ENCODE results near the gene CLEC4C. TPM values are rescaled to one million over a fixed set of nuclear protein-coding genes. Genes with fewer than 3 reads are reported as not detected.

CLEC4C gene
- total RNA-seq, 1 experiment from 2014 or later: not detected

DNA sequence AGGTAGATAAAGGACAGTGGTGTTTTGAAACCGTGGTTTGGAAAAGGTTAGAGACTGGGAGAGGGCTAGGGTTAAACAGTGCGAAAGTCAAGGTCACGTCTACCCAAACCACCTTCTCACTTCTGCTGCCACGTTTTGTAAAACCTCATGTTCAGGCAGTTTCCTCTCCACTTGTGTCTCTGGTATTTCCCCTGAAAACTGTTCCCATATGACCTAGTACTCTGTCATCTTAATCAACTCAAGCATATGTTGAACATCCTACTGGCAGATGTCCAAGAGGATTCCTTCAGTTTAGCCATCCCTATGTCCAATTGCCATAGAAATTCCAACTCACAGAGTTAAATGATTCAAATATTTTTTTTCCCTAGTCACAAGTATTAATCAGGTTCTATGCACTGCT, 17.4 kb downstream of the CLEC4C start:
- BruUV-seq (replicated peaks): no TSS peak
- Histone ChIP-seq H3K36me3 (ENCODE audit: low read depth, low read length) (no peaks in the 10 kb centered on the region), H3K79me2 (ENCODE audit: low read length) (no peaks in the 10 kb centered on the region), H3K9ac (ENCODE audit: low read length) (no peak overlapping the region), H3K4me1 (ENCODE audit: insufficient read depth, low read length) (no peaks in the 10 kb centered on the region), H3K27me3 (ENCODE audit: low read length) (peaks cover 12% of the 10 kb centered on the region), H3K27ac (ENCODE audit: low read length) (no peak overlapping the region), H2AFZ (ENCODE audit: low read length) (no peak overlapping the region), H3F3A (ENCODE audit: low read length, unreplicated experiment) (no peaks in the 10 kb centered on the region), H3K9me3 (ENCODE audit: low read length) (no peaks in the 10 kb centered on the region), H4K20me1 (ENCODE audit: low read length) (no peaks in the 10 kb centered on the region), H3K4me3 (ENCODE audit: low read length) (no peak overlapping the region), H3K4me2 (ENCODE audit: low read length) (no peak overlapping the region), H3K9me2 (replicated peaks; ENCODE audit: low read length) (no peaks in the 10 kb centered on the region)
- intact Hi-C loops (cut with micrococcal nuclease): no loop called here
- ChIA-PET CTCF (no interaction called here), POLR2A (ENCODE audit: unreplicated experiment) (no interaction called here)
- ATAC-seq: no peak
- TF ChIP-seq EZH2phosphoT487 (IDR thresholded peaks at IDR 0.05; ENCODE audit: borderline replicate concordance, low read length) (no peak), EZH2 (IDR thresholded peaks at IDR 0.05; ENCODE audit: low read length, unreplicated experiment) (no peak)
- TF ChIP-seq, protein P1, sequence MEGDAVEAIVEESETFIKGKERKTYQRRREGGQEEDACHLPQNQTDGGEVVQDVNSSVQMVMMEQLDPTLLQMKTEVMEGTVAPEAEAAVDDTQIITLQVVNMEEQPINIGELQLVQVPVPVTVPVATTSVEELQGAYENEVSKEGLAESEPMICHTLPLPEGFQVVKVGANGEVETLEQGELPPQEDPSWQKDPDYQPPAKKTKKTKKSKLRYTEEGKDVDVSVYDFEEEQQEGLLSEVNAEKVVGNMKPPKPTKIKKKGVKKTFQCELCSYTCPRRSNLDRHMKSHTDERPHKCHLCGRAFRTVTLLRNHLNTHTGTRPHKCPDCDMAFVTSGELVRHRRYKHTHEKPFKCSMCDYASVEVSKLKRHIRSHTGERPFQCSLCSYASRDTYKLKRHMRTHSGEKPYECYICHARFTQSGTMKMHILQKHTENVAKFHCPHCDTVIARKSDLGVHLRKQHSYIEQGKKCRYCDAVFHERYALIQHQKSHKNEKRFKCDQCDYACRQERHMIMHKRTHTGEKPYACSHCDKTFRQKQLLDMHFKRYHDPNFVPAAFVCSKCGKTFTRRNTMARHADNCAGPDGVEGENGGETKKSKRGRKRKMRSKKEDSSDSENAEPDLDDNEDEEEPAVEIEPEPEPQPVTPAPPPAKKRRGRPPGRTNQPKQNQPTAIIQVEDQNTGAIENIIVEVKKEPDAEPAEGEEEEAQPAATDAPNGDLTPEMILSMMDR (conservative IDR thresholded peaks at IDR 0.05; ENCODE audit: low read depth, low read length): no peak
- DNase-seq: no peak

DNA sequence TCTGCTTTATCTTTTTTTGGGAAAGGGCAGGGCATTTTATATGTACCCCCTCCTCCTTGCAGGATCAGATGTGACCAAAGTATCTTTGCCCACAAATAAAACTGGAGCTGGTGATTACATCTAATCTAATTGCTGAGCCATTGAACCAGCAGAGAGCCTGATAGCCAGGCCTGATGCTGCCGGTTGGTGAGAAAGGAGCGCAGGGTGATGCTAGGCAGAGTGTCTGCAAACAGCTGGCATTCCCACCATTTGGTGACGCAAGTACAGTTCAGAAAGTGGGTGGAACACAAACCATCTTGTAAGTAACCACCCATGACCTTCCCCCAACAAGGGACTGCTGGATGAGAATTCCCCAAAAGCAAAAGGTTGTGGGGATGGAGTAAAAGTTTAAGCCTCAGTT, 23.2 kb downstream of the CLEC4C start:
- H3K4me2 ChIP-seq (ENCODE audit: low read length): no peak overlapping the region
- H3F3A ChIP-seq (ENCODE audit: low read length, unreplicated experiment): no peaks in the 10 kb centered on the region
- peaks cover 12% of the 10 kb centered on the region for H3K27me3 ChIP-seq (ENCODE audit: low read length)
- H3K9me3 ChIP-seq (ENCODE audit: low read length): no peaks in the 10 kb centered on the region
- ChIA-PET CTCF (no interaction called here), POLR2A (ENCODE audit: unreplicated experiment) (no interaction called here)
- H3K9me2 ChIP-seq (replicated peaks; ENCODE audit: low read length): no peaks in the 10 kb centered on the region
- no peak overlapping the region for H3K9ac ChIP-seq (ENCODE audit: low read length)
- no peak overlapping the region for H3K4me3 ChIP-seq (ENCODE audit: low read length)
- BruUV-seq (replicated peaks): no TSS peak
- H3K27ac ChIP-seq (ENCODE audit: low read length): no peak overlapping the region
- TF ChIP-seq EZH2phosphoT487 (IDR thresholded peaks at IDR 0.05; ENCODE audit: borderline replicate concordance, low read length) (no peak), EZH2 (IDR thresholded peaks at IDR 0.05; ENCODE audit: low read length, unreplicated experiment) (no peak)
- TF ChIP-seq, protein P1 (conservative IDR thresholded peaks at IDR 0.05; ENCODE audit: low read depth, low read length): no peak
- H4K20me1 ChIP-seq (ENCODE audit: low read length): no peaks in the 10 kb centered on the region
- no peak overlapping the region for H2AFZ ChIP-seq (ENCODE audit: low read length)
- DNase-seq: no peak
- no peaks in the 10 kb centered on the region for H3K4me1 ChIP-seq (ENCODE audit: insufficient read depth, low read length)
- intact Hi-C loops (cut with micrococcal nuclease): no loop called here
- no peaks in the 10 kb centered on the region for H3K36me3 ChIP-seq (ENCODE audit: low read depth, low read length)
- ATAC-seq: no peak
- H3K79me2 ChIP-seq (ENCODE audit: low read length): no peaks in the 10 kb centered on the region

DNA sequence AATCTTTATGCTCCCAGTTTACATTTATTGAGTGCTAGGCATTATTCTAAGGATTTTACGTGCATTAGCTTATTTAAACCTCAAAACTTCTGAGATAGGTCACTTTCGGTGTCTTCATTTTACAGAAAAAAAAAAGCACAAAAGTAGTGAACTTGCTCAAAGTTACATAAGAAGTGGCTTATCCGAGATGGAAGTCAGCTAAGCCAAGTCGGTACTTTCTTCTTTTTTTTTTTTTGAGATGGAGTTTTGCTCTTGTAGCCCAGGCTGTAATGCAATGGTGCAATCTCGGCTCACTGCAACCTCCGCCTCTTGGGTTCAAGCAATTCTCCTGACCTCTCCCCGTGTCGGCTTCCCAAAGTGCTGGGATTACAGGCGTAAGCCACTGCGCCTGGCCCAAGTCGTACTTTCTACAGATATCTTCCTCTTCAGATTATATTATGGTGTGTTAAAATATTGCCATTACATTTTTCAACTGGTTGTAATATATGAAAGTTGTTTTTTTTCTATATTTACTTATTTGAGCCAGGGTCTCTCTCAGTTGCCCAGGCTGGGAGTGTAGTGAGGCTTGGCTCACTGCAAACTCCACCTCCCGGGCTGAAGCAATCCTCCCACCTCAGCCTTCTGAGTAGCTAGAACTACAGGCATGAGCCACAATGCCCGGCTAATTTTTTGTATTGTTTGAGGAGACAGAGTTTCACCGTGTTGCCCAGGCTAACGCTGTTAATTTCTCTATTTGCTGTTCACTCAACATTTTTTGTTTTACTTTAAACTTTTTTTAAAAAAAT, 27.0 kb downstream of the CLEC4C start:
- H3K4me3 ChIP-seq (ENCODE audit: low read length): no peak overlapping the region
- H3K4me2 ChIP-seq (ENCODE audit: low read length): no peak overlapping the region
- DNase-seq (no peak), ATAC-seq (no peak)
- H3F3A ChIP-seq (ENCODE audit: low read length, unreplicated experiment): no peaks in the 10 kb centered on the region
- no peaks in the 10 kb centered on the region for H4K20me1 ChIP-seq (ENCODE audit: low read length)
- H3K9me3 ChIP-seq (ENCODE audit: low read length): no peaks in the 10 kb centered on the region
- ChIA-PET CTCF (no interaction called here), POLR2A (ENCODE audit: unreplicated experiment) (no interaction called here)
- intact Hi-C loops (cut with micrococcal nuclease): no loop called here
- no peaks in the 10 kb centered on the region for H3K36me3 ChIP-seq (ENCODE audit: low read depth, low read length)
- H2AFZ ChIP-seq (ENCODE audit: low read length): no peak overlapping the region
- H3K79me2 ChIP-seq (ENCODE audit: low read length): no peaks in the 10 kb centered on the region
- no peak overlapping the region for H3K27ac ChIP-seq (ENCODE audit: low read length)
- H3K27me3 ChIP-seq (ENCODE audit: low read length): no peaks in the 10 kb centered on the region
- no peak for TF ChIP-seq EZH2phosphoT487 (IDR thresholded peaks at IDR 0.05; ENCODE audit: borderline replicate concordance, low read length)
- no peak for TF ChIP-seq EZH2 (IDR thresholded peaks at IDR 0.05; ENCODE audit: low read length, unreplicated experiment)
- TF ChIP-seq, protein P1 (conservative IDR thresholded peaks at IDR 0.05; ENCODE audit: low read depth, low read length): no peak
- H3K9me2 ChIP-seq (replicated peaks; ENCODE audit: low read length): no peaks in the 10 kb centered on the region
- no TSS peak for BruUV-seq (replicated peaks)
- no peak overlapping the region for H3K9ac ChIP-seq (ENCODE audit: low read length)
- no peaks in the 10 kb centered on the region for H3K4me1 ChIP-seq (ENCODE audit: insufficient read depth, low read length)

Data from PC-3 (cell line).